Fibroblast of lung (primary cell): ENCODE measurements around the gene ETFA. TPM values are rescaled to one million over a fixed set of nuclear protein-coding genes. Genes with fewer than 3 reads are reported as not detected.

ENCODE experiments used
- DNase-seq, 2 donors: peaks; one replicate each; pipeline versions ENCODE4 v3.0.0 to v3.0.0-alpha.2; 2010; ENCODE audit warnings: low read depth in 2 of 2
- H2AFZ ChIP-seq: 2 replicates; pipeline ENCODE4 v1.5.1; 2012; ENCODE audit warnings: low read length, control low read depth, inconsistent platforms
- H3K27ac ChIP-seq: 2 replicates; pipeline ENCODE4 v1.5.1; 2011; ENCODE audit warnings: low read length, control low read depth; ENCODE audit not compliant: insufficient read depth
- H3K27me3 ChIP-seq: 2 replicates; pipeline ENCODE4 v1.5.1; 2011; ENCODE audit warnings: mild to moderate bottlenecking, low read length; ENCODE audit not compliant: control insufficient read depth, insufficient read depth
- H3K36me3 ChIP-seq: 2 replicates; pipeline ENCODE4 v1.5.1; 2011; ENCODE audit warnings: low read length; ENCODE audit not compliant: control insufficient read depth, insufficient read depth
- H3K4me1 ChIP-seq: 2 replicates; pipeline ENCODE4 v1.5.1; 2011; ENCODE audit warnings: low read length; ENCODE audit not compliant: control insufficient read depth, insufficient read depth; ENCODE audit errors: extremely low read depth
- H3K4me2 ChIP-seq: 2 replicates; pipeline ENCODE4 v1.5.1; 2011; ENCODE audit warnings: low read length, control low read depth; ENCODE audit not compliant: insufficient read depth; ENCODE audit errors: extremely low read depth
- H3K4me3 ChIP-seq, 4 experiments: fragments of 200-600 bp in 1 of 4; sonication (generic) in 1 of 4; replicated peaks in 1 of 4; 2 replicates each; pipeline ENCODE4 v1.5.1; 2011 to 2016; ENCODE audit warnings: low read length in 4 of 4, low read depth in 3 of 4, mild to moderate bottlenecking in 3 of 4, control low read depth in 2 of 4, inconsistent platforms in 1 of 4, mixed read lengths in 1 of 4; ENCODE audit not compliant: insufficient read depth in 1 of 4; ENCODE audit errors: control extremely low read depth in 1 of 4
- H3K79me2 ChIP-seq: 2 replicates; pipeline ENCODE4 v1.5.1; 2012; ENCODE audit warnings: mild to moderate bottlenecking, low read length, inconsistent platforms; ENCODE audit not compliant: control insufficient read depth, insufficient read depth
- H3K9ac ChIP-seq: 2 replicates; pipeline ENCODE4 v1.5.1; 2011; ENCODE audit warnings: mild to moderate bottlenecking, low read length, control low read depth; ENCODE audit not compliant: insufficient read depth
- H3K9me3 ChIP-seq: 2 replicates; pipeline ENCODE4 v1.5.1; 2012; ENCODE audit warnings: low read depth, low read length; ENCODE audit not compliant: control insufficient read depth, insufficient read depth
- H4K20me1 ChIP-seq: 2 replicates; pipeline ENCODE4 v1.5.1; 2011; ENCODE audit warnings: low read length; ENCODE audit not compliant: control insufficient read depth, insufficient read depth; ENCODE audit errors: extremely low read depth
- CTCF ChIP-seq, 2 donors: IDR thresholded peaks in 1 of 2; conservative IDR thresholded peaks in 1 of 2; 1 replicate in 1 of 2; 2 replicates in 1 of 2; pipeline ENCODE4 v1.5.1; 2011 to 2012; ENCODE audit warnings: low read length in 2 of 2, control low read depth in 1 of 2, inconsistent platforms in 1 of 2, low read depth in 1 of 2, mild to moderate bottlenecking in 1 of 2
- EZH2 ChIP-seq: IDR thresholded peaks from 2 replicates; pipeline ENCODE4 v1.5.1; 2012; ENCODE audit warnings: low read length, control low read depth, mild to moderate bottlenecking; ENCODE audit errors: missing control alignments
- polyA plus RNA-seq, 2 donors: library from polyadenylated mRNA; depleted of rRNA in 1 of 2; stranded (reverse) in 1 of 2; unstranded in 1 of 2; fragments of >200 nt; gene quantifications; 2 replicates each; pipeline ENCODE4 v1.2.1, GENCODE V29; 2011 to 2012; ENCODE audit warnings: missing spikeins in 1 of 2
- total RNA-seq: library from RNA; depleted of rRNA; stranded (reverse); fragments of >200 nt; gene quantifications from 2 replicates; pipeline ENCODE4 v1.2.1, GENCODE V29; 2014

Gene ETFA
- total and polyA plus RNA-seq, 2 donors (not counting 1 experiment from before 2014, with no cell fraction given) = 129 to 161 TPM

- no peak overlapping the region for H3K4me3 ChIP-seq
- no peak overlapping the region for H2AFZ ChIP-seq
- no peaks in the 10 kb centered on the region for H3K27me3 ChIP-seq
- H4K20me1 ChIP-seq = no peaks in the 10 kb centered on the region
- H3K79me2 ChIP-seq = no peaks in the 10 kb centered on the region
- H3K4me2 ChIP-seq = no peak overlapping the region
- TF ChIP-seq CTCF (conservative IDR thresholded peaks at IDR 0.05 in 1 of 2, IDR thresholded peaks at IDR 0.05 in 1 of 2; ENCODE audit: low read depth in 1 of 2, low read length in 2 of 2) = no peak
- TF ChIP-seq EZH2 = no peak
- no peaks in the 10 kb centered on the region for H3K4me1 ChIP-seq
- H3K9ac ChIP-seq = no peak overlapping the region
- H3K9me3 ChIP-seq = no peaks in the 10 kb centered on the region
- DNase-seq = peak in 1 of 2 donors; percentile 47
- H3K36me3 ChIP-seq = no peaks in the 10 kb centered on the region
- no peak overlapping the region for H3K27ac ChIP-seq
Measured at GRCh38 chr15:76253691-76254473, 57.4 kb downstream of the ETFA start.

- H3K9me3 ChIP-seq = no peaks in the 10 kb centered on the region
- no peak overlapping the region for H3K27ac ChIP-seq
- no peak for TF ChIP-seq EZH2
- no peak for TF ChIP-seq CTCF (conservative IDR thresholded peaks at IDR 0.05 in 1 of 2, IDR thresholded peaks at IDR 0.05 in 1 of 2; ENCODE audit: low read depth in 1 of 2, low read length in 2 of 2)
- H3K36me3 ChIP-seq = no peaks in the 10 kb centered on the region
- no peaks in the 10 kb centered on the region for H3K79me2 ChIP-seq
- H3K27me3 ChIP-seq = no peaks in the 10 kb centered on the region
- H4K20me1 ChIP-seq = no peaks in the 10 kb centered on the region
- H3K9ac ChIP-seq = no peak overlapping the region
- no peak overlapping the region for H2AFZ ChIP-seq
- no peaks in the 10 kb centered on the region for H3K4me1 ChIP-seq
- no peak overlapping the region for H3K4me3 ChIP-seq
- H3K4me2 ChIP-seq = no peak overlapping the region
- DNase-seq = no peak
Measured at GRCh38 chr15:76252249-76252648, 59.0 kb downstream of the ETFA start.

DNA sequence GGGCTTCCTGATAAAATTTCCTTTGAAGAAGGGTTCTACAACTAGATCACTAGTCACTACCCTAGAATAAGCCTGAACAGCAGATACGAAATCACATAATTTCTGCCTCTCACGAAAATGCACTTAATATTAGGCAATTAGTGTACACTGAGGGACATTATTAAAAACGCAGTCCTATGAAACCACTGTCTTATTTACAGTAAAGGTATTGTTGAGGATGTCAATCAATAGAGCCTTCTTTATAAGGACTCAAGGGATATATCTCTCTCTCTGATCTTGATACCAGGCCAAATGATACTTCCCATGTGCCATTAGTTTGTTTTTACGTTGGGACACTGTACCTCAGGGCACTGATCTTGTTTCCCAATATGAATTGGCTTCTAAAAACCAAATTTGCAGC lies 59.6 kb downstream of the ETFA start:
- H3K27me3 ChIP-seq = no peaks in the 10 kb centered on the region
- no peaks in the 10 kb centered on the region for H3K4me1 ChIP-seq
- no peak overlapping the region for H3K27ac ChIP-seq
- no peak for DNase-seq
- H4K20me1 ChIP-seq = no peaks in the 10 kb centered on the region
- H3K9ac ChIP-seq = no peak overlapping the region
- H3K79me2 ChIP-seq = no peaks in the 10 kb centered on the region
- H3K36me3 ChIP-seq = no peaks in the 10 kb centered on the region
- no peak overlapping the region for H2AFZ ChIP-seq
- TF ChIP-seq CTCF (conservative IDR thresholded peaks at IDR 0.05 in 1 of 2, IDR thresholded peaks at IDR 0.05 in 1 of 2; ENCODE audit: low read depth in 1 of 2, low read length in 2 of 2) (no peak), EZH2 (no peak)
- H3K4me3 ChIP-seq = no peak overlapping the region
- H3K9me3 ChIP-seq = no peaks in the 10 kb centered on the region
- H3K4me2 ChIP-seq = no peak overlapping the region
